ENCODE data around the gene NOTCH2.
"Not testable (repeated sequence)": the region's sequence is repeated elsewhere in the genome, so short reads cannot be mapped to it uniquely, and the experiment has no call there.

- TF ChIP-seq, protein P1, sequence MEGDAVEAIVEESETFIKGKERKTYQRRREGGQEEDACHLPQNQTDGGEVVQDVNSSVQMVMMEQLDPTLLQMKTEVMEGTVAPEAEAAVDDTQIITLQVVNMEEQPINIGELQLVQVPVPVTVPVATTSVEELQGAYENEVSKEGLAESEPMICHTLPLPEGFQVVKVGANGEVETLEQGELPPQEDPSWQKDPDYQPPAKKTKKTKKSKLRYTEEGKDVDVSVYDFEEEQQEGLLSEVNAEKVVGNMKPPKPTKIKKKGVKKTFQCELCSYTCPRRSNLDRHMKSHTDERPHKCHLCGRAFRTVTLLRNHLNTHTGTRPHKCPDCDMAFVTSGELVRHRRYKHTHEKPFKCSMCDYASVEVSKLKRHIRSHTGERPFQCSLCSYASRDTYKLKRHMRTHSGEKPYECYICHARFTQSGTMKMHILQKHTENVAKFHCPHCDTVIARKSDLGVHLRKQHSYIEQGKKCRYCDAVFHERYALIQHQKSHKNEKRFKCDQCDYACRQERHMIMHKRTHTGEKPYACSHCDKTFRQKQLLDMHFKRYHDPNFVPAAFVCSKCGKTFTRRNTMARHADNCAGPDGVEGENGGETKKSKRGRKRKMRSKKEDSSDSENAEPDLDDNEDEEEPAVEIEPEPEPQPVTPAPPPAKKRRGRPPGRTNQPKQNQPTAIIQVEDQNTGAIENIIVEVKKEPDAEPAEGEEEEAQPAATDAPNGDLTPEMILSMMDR (IDR thresholded peaks at IDR 0.05), result not testable (repeated sequence)
- not testable (repeated sequence) for TF ChIP-seq POLR2AphosphoS5 (IDR thresholded peaks at IDR 0.05; ENCODE audit: insufficient read depth in 1 of 2, low read depth in 1 of 2)
Measured at GRCh38 chr1:120048208-120048607, 21.3 kb downstream of the NOTCH2 start.

Measured in vagina (tissue), 2 donors.